22Rv1 (cell line): ENCODE measurements around the gene USB1.

Experiments
- CTCF ChIP-seq: fragments of 450-650 bp; IDR thresholded peaks from 2 replicates; pipeline ENCODE4 v1.5.1; 2017; ENCODE audit warnings: mild to moderate bottlenecking
- ZFX ChIP-seq: fragments of 450-650 bp; IDR thresholded peaks from 2 replicates; pipeline ENCODE4 v1.6.1; 2017; ENCODE audit warnings: antibody characterized with exemption, borderline replicate concordance

- TF ChIP-seq CTCF (no peak), ZFX (no peak)
Observed at GRCh38 chr16:58032710-58033293, 31.6 kb downstream of the USB1 start.
